Thyroid gland (tissue), 4 donors: ENCODE data around the gene PI16.

Source experiments
- CTCF ChIP-seq, 6 experiments: fragments of 200-600 bp in 3 of 6; fragments of 450-650 bp in 3 of 6; sonication (generic) in 3 of 6; IDR thresholded peaks; one replicate each; pipeline ENCODE4 v1.5.1; 2016 to 2019; ENCODE audit warnings: antibody characterized with exemption in 6 of 6, mild to moderate bottlenecking in 2 of 6, inconsistent platforms in 1 of 6, moderate library complexity in 1 of 6
- POLR2A ChIP-seq, 2 donors: fragments of 450-650 bp; IDR thresholded peaks; one replicate each; pipeline ENCODE4 v1.6.1; 2017; ENCODE audit warnings: antibody characterized with exemption in 2 of 2, mild to moderate bottlenecking in 2 of 2, moderate library complexity in 1 of 2

GRCh38 chr6:36924778-36925374 is 29.7 kb upstream of the PI16 start:
- TF ChIP-seq CTCF (IDR thresholded peaks at IDR 0.05) (no peak), POLR2A (IDR thresholded peaks at IDR 0.05) (no peak)
